Lung (tissue), 12 donors: ENCODE results near the gene NCLN. TPM values are rescaled to one million over a fixed set of nuclear protein-coding genes. Genes with fewer than 3 reads are reported as not detected.

Source experiments
- ATAC-seq: fragments of 200-7000 bp; cut with Tn5 transposase; one replicate; pipeline ENCODE4 v1.9.1; 2020; ENCODE audit warnings: moderate number of reproducible peaks; ENCODE audit not compliant: insufficient read depth, low FRiP score
- DNase-seq, 3 donors: peaks; one replicate each; pipeline ENCODE4 v3.0.0-alpha.2; 2013 to 2017
- H3K27ac ChIP-seq, 2 donors: one replicate each; pipeline ENCODE4 v1.5.1; 2013; ENCODE audit warnings: mild to moderate bottlenecking in 2 of 2, moderate library complexity in 2 of 2, control low read depth in 1 of 2, inconsistent platforms in 1 of 2, low read depth in 1 of 2, low read length in 1 of 2
- H3K27me3 ChIP-seq, 3 donors: one replicate each; pipeline ENCODE4 v1.5.1; 2013; ENCODE audit warnings: low read length in 2 of 3; ENCODE audit not compliant: control insufficient read depth in 3 of 3, insufficient read depth in 3 of 3
- H3K36me3 ChIP-seq, 4 donors: one replicate each; pipeline ENCODE4 v1.5.1; 2013; ENCODE audit warnings: low read length in 4 of 4, mild to moderate bottlenecking in 1 of 4, moderate library complexity in 1 of 4; ENCODE audit not compliant: control insufficient read depth in 4 of 4, insufficient read depth in 4 of 4
- H3K4me1 ChIP-seq, 5 donors: one replicate each; pipeline ENCODE4 v1.5.1; 2013; ENCODE audit warnings: low read length in 5 of 5, mild to moderate bottlenecking in 2 of 5, moderate library complexity in 1 of 5; ENCODE audit not compliant: control insufficient read depth in 5 of 5, insufficient read depth in 5 of 5
- H3K4me3 ChIP-seq: one replicate; pipeline ENCODE4 v1.5.1; 2013; ENCODE audit warnings: mild to moderate bottlenecking, control low read depth, moderate library complexity
- H3K9ac ChIP-seq, 2 donors: one replicate each; pipeline ENCODE4 v1.5.1; 2013; ENCODE audit warnings: low read length in 2 of 2, control low read depth in 1 of 2; ENCODE audit not compliant: insufficient read depth in 1 of 2
- H3K9me3 ChIP-seq, 4 donors: one replicate each; pipeline ENCODE4 v1.5.1; 2013; ENCODE audit warnings: low read length in 3 of 4, mild to moderate bottlenecking in 1 of 4, moderate library complexity in 1 of 4; ENCODE audit not compliant: control insufficient read depth in 4 of 4, insufficient read depth in 3 of 4
- WGBS, 2 donors: extraction: QIAGEN DNeasy Blood & Tissue Kit; methylation state at CpG; one replicate each; pipeline ENCODE4 v1.1.7; 2013; 5-methylcytosine and 5-hydroxymethylcytosine counted together
- polyA plus RNA-seq, 2 donors: library from polyadenylated mRNA; stranded (reverse); fragments of 200-250 nt; gene quantifications; one replicate each; pipeline ENCODE4 v1.2.1, GENCODE V29; 2013
- total RNA-seq, 2 donors: library from RNA; depleted of rRNA in 1 of 2; stranded (reverse); fragments of >200 nt in 1 of 2; gene quantifications; one replicate each; pipeline ENCODE4 v1.2.1, GENCODE V29; 2014 to 2021
- TF ChIP-seq, protein P1 (sequence below): IDR thresholded peaks from 2 replicates; pipeline ENCODE4 v1.5.1; 2012; ENCODE audit warnings: mild to moderate bottlenecking; ENCODE audit errors: control extremely low read depth, extremely low read depth
- donor health status: control.
- donor health status: control.
- donor health status: Bipolar disorder and iron deficiency.
- donor health status: healthy.
- donor health status: DM: yes; HTN: yes; CAD: no.

The NCLN gene
- total and polyA plus RNA-seq, 4 donors: 24.8 to 117 (median 63.1) TPM

DNA sequence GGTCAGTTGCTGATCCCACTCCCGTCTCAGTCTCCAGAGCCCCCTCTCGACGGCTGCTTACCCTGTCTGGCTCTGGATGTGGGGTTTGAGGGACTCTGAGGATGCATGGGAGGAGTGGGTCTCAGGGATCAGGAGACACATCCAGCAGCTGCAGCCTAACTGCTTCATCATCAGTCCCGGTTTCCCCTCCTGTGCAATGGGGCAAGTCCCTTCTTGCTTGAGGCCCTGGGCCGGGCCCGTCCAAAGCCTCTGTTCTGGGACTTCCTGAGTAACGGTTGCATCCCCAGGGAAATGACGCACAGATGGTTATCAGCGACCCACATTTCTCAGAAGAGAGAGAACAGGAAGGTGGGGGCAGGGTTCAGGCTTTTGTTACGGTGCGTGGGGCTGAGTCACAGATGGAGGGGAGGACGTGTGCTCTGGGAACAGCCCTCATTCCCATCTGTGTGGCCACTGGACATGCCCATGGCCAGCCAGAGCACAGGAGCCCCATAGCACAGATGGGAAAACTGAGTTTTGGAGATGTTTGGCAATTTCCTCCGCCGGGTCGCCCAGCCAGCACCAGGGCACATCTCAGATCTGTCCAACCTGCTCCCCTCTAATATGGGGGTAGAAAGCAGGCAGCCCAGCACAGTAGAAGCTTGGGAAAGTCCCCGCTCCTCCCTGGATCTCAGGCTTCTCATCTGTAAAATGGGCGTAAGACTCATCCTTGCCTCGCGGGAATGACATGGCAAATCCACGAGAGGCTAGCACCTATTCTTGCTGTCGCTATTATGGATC is 30.6 kb upstream of the NCLN start:
- Histone ChIP-seq H3K4me3 (peak overlapping the region; percentile 42), H3K9ac (no peak overlapping the region), H3K27ac (peak overlapping the region; percentile 60 to 89), H3K36me3 (peaks cover 0 to 19% (median 0%) of the 10 kb centered on the region in 4 donors), H3K4me1 (peaks cover 0 to 4% (median 0%) of the 10 kb centered on the region in 5 donors), H3K9me3 (peaks cover 0 to 4% (median 0%) of the 10 kb centered on the region in 4 donors), H3K27me3 (no peaks in the 10 kb centered on the region)
- ATAC-seq (peak; percentile 73), DNase-seq (peak in 2 of 3 donors; percentile 35 to 69)
- 38 to 49% methylated on average over 21 of the region's 21 CpGs for WGBS, 2 donors
- TF ChIP-seq, protein P1, sequence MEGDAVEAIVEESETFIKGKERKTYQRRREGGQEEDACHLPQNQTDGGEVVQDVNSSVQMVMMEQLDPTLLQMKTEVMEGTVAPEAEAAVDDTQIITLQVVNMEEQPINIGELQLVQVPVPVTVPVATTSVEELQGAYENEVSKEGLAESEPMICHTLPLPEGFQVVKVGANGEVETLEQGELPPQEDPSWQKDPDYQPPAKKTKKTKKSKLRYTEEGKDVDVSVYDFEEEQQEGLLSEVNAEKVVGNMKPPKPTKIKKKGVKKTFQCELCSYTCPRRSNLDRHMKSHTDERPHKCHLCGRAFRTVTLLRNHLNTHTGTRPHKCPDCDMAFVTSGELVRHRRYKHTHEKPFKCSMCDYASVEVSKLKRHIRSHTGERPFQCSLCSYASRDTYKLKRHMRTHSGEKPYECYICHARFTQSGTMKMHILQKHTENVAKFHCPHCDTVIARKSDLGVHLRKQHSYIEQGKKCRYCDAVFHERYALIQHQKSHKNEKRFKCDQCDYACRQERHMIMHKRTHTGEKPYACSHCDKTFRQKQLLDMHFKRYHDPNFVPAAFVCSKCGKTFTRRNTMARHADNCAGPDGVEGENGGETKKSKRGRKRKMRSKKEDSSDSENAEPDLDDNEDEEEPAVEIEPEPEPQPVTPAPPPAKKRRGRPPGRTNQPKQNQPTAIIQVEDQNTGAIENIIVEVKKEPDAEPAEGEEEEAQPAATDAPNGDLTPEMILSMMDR: no peak

DNA sequence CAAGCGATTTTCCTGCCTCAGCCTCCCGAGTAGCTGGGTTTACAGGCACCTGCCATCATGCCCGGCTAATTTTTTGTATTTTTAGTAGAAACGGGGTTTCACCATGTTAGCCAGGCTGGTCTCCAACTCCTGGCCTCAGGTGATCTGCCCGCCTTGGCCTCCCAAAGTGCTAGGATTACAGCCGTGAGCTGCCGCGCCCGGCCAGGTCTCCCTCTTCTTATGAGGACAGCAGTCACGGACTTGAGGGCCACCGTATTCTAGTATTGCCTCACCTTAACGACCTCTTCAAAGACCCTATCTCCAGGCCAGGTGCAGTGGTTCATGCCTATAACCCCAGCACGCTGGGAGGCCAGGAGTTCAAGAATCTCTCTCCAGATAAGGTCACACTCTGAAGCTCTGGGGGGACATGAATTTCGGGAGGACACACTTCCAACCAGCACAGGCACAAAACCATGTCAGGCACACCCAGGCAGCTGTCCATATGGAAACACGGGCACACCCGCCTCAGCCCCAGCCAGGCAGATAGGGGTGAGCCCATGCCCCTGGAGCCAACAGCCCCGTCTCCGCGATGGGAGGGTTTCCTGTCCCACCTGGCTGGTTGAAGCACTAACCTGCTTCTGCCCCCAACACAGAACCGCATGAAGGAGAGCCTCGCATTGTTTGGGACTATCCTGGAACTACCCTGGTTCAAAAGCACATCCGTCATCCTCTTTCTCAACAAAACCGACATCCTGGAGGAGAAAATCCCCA is 28.5 kb upstream of the NCLN start:
- Histone ChIP-seq H3K36me3 (peaks cover 0 to 12% (median 0%) of the 10 kb centered on the region in 4 donors), H3K4me3 (no peak overlapping the region), H3K9me3 (peaks cover 0 to 5% (median 0%) of the 10 kb centered on the region in 4 donors), H3K27me3 (no peaks in the 10 kb centered on the region), H3K9ac (no peak overlapping the region), H3K4me1 (peaks cover 0 to 4% (median 0%) of the 10 kb centered on the region in 5 donors), H3K27ac (no peak overlapping the region)
- no peak for DNase-seq
- TF ChIP-seq, protein P1: no peak
- ATAC-seq: no peak
- 80 to 88% methylated on average over 23 of the region's 23 CpGs for WGBS, 2 donors

DNA sequence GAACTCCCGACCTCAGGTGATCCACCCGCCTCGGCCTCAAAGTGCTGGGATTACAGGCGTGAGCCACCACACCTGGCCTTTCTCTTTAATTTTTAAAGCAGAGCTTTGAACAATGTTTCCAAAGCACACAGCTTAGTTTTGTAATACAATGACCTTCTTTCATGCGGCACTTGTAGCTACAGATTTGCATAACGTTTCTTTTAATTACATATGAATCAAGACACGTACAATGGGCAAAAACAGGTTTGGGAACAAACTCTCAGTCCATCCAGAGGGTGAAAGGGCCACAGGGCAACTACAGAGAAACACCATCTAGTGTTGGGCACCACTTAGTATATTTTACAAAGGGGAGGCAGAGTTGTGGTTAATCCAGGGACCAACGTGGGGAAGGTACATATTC is 26.2 kb upstream of the NCLN start:
- TF ChIP-seq, protein P1: no peak
- Histone ChIP-seq H3K9me3 (peaks cover 0 to 5% (median 0%) of the 10 kb centered on the region in 4 donors), H3K27ac (no peak overlapping the region), H3K36me3 (peaks cover 0 to 14% (median 0%) of the 10 kb centered on the region in 4 donors), H3K4me3 (no peak overlapping the region), H3K9ac (no peak overlapping the region), H3K27me3 (no peaks in the 10 kb centered on the region), H3K4me1 (peaks cover 0 to 8% (median 0%) of the 10 kb centered on the region in 5 donors)
- WGBS, 2 donors: 86 to 91% methylated on average over 8 of the region's 8 CpGs
- ATAC-seq: no peak
- no peak for DNase-seq
